Endothelial cell of umbilical vein (primary cell): ENCODE results near the gene MAST4.

ENCODE experiments used
- EZH2 ChIP-seq: IDR thresholded peaks from 2 replicates; pipeline ENCODE4 v1.6.1; 2012; ENCODE audit warnings: borderline replicate concordance, low read depth, mild to moderate bottlenecking, moderate library complexity, low read length, inconsistent platforms; ENCODE audit not compliant: severe bottlenecking
- FOS ChIP-seq: IDR thresholded peaks from 2 replicates; pipeline ENCODE4 v1.6.1; 2011; ENCODE audit warnings: mild to moderate bottlenecking, low read length, moderate library complexity, borderline replicate concordance; ENCODE audit not compliant: insufficient read depth
- GATA2 ChIP-seq: IDR thresholded peaks from 2 replicates; pipeline ENCODE4 v1.7.0; 2011; ENCODE audit warnings: low read depth, mild to moderate bottlenecking, moderate library complexity, mixed read lengths, low read length; ENCODE audit not compliant: insufficient read length, insufficient read depth
- JUN ChIP-seq: IDR thresholded peaks from 2 replicates; pipeline ENCODE4 v1.6.1; 2011; ENCODE audit warnings: borderline replicate concordance, low read depth; ENCODE audit not compliant: insufficient read length, insufficient read depth
- MYC ChIP-seq: IDR thresholded peaks from one replicate; pipeline ENCODE4 v1.6.1; 2011; ENCODE audit warnings: mild to moderate bottlenecking, low read depth, low read length
- POLR2A ChIP-seq: IDR thresholded peaks from 2 replicates; pipeline ENCODE4 v1.6.1; 2012; ENCODE audit warnings: low read depth, mild to moderate bottlenecking, control low read depth, low read length
- POLR2AphosphoS5 ChIP-seq: IDR thresholded peaks from 2 replicates; pipeline ENCODE4 v1.6.1; 2012; ENCODE audit warnings: low read depth, mild to moderate bottlenecking, control low read depth, low read length, moderate library complexity; ENCODE audit not compliant: insufficient read depth
- TF ChIP-seq, protein P1 (sequence below), 2 donors: IDR thresholded peaks; 1 replicate in 1 of 2; 2 replicates in 1 of 2; pipeline ENCODE4 v1.5.1; 2011; ENCODE audit warnings: low read length in 2 of 2, mild to moderate bottlenecking in 2 of 2, moderate library complexity in 2 of 2, control low read depth in 1 of 2, inconsistent platforms in 1 of 2, low read depth in 1 of 2; ENCODE audit not compliant: insufficient read depth in 1 of 2; ENCODE audit errors: extremely low read depth in 1 of 2
- TF ChIP-seq, protein P2 (sequence below): IDR thresholded peaks from 2 replicates; pipeline ENCODE4 v1.6.1; 2011; ENCODE audit not compliant: insufficient read depth, insufficient read length

GRCh38 chr5:67010684-67011409, 414.7 kb downstream of the MAST4 start:
- no peak for TF ChIP-seq EZH2
- TF ChIP-seq, protein P1, sequence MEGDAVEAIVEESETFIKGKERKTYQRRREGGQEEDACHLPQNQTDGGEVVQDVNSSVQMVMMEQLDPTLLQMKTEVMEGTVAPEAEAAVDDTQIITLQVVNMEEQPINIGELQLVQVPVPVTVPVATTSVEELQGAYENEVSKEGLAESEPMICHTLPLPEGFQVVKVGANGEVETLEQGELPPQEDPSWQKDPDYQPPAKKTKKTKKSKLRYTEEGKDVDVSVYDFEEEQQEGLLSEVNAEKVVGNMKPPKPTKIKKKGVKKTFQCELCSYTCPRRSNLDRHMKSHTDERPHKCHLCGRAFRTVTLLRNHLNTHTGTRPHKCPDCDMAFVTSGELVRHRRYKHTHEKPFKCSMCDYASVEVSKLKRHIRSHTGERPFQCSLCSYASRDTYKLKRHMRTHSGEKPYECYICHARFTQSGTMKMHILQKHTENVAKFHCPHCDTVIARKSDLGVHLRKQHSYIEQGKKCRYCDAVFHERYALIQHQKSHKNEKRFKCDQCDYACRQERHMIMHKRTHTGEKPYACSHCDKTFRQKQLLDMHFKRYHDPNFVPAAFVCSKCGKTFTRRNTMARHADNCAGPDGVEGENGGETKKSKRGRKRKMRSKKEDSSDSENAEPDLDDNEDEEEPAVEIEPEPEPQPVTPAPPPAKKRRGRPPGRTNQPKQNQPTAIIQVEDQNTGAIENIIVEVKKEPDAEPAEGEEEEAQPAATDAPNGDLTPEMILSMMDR (IDR thresholded peaks at IDR 0.05; ENCODE audit: extremely low read depth in 1 of 2, insufficient read depth in 1 of 2, low read depth in 1 of 2, low read length in 2 of 2) = no peak
- TF ChIP-seq FOS = peak; percentile 98
- TF ChIP-seq, protein P2, sequence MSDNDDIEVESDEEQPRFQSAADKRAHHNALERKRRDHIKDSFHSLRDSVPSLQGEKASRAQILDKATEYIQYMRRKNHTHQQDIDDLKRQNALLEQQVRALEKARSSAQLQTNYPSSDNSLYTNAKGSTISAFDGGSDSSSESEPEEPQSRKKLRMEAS = no peak
- TF ChIP-seq POLR2AphosphoS5 = peak; percentile 85
- peak; percentile 94 for TF ChIP-seq POLR2A
- TF ChIP-seq MYC = peak; percentile 34
- TF ChIP-seq JUN = peak; percentile 86
- peak; percentile 56 for TF ChIP-seq GATA2
